Gastroesophageal sphincter (tissue), 4 donors: Measurements from ENCODE around the gene KHSRP. TPM values are rescaled to one million over a fixed set of nuclear protein-coding genes. Genes with fewer than 3 reads are reported as not detected.

Source experiments
- ATAC-seq: fragments of 150-250 bp; one replicate; pipeline ENCODE4 v1.9.1; 2016; ENCODE audit warnings: mild to moderate bottlenecking, moderate library complexity
- H3K27ac ChIP-seq, 4 donors: fragments of 200-600 bp; sonication (generic) in 3 of 4; 1 replicate in 3 of 4; 2 replicates in 1 of 4; pipeline ENCODE4 v1.5.1; 2016 to 2019
- H3K27me3 ChIP-seq: fragments of 200-600 bp; sonication (generic); one replicate; pipeline ENCODE4 v1.5.1; 2019
- H3K36me3 ChIP-seq, 2 donors: fragments of 200-600 bp; sonication (generic); one replicate each; pipeline ENCODE4 v1.5.1; 2019; ENCODE audit warnings: control low read depth in 1 of 2
- H3K4me1 ChIP-seq, 3 donors: fragments of 200-600 bp; sonication (generic); 1 replicate in 2 of 3; 2 replicates in 1 of 3; pipeline ENCODE4 v1.5.1; 2016 to 2019; ENCODE audit warnings: control low read depth in 2 of 3
- H3K4me3 ChIP-seq, 2 donors: fragments of 200-600 bp; sonication (generic); one replicate each; pipeline ENCODE4 v1.5.1; 2019; ENCODE audit warnings: mild to moderate bottlenecking in 1 of 2, moderate library complexity in 1 of 2
- H3K9me3 ChIP-seq, 3 donors: fragments of 200-600 bp; sonication (generic); one replicate each; pipeline ENCODE4 v1.5.1; 2017 to 2019; ENCODE audit warnings: control low read depth in 2 of 3
- EP300 ChIP-seq: sonication (generic); formaldehyde crosslinking; IDR thresholded peaks from one replicate; pipeline ENCODE4 v1.6.1; 2017; ENCODE audit warnings: antibody characterized with exemption, mild to moderate bottlenecking
- POLR2A ChIP-seq, 2 donors: fragments of 450-650 bp; IDR thresholded peaks; one replicate each; pipeline ENCODE4 v1.6.1; 2017; ENCODE audit warnings: antibody characterized with exemption in 2 of 2, mild to moderate bottlenecking in 2 of 2, moderate library complexity in 1 of 2
- POLR2AphosphoS5 ChIP-seq: sonication (generic); formaldehyde crosslinking; IDR thresholded peaks from one replicate; pipeline ENCODE4 v1.6.1; 2017; ENCODE audit warnings: antibody characterized with exemption
- WGBS, 2 donors: methylation state at CpG; one replicate each; pipeline ENCODE4 v1.1.5; 2018; ENCODE audit warnings: low coverage in 1 of 2; 5-methylcytosine and 5-hydroxymethylcytosine counted together
- total RNA-seq, 4 donors: library from RNA; depleted of rRNA; stranded (reverse); fragments of >200 nt; gene quantifications; one replicate each; pipeline ENCODE4 v1.1.0, GENCODE V29; 2016
- TF ChIP-seq, protein P1 (sequence below), 4 experiments: fragments of 200-600 bp in 2 of 4; fragments of 450-650 bp in 2 of 4; sonication (generic) in 1 of 4; IDR thresholded peaks; one replicate each; pipeline ENCODE4 v1.5.1; 2017 to 2019; ENCODE audit warnings: antibody characterized with exemption in 4 of 4, mild to moderate bottlenecking in 2 of 4, moderate library complexity in 2 of 4

The KHSRP gene
- total RNA-seq, 4 donors from 2014 or later = 102 to 218 (median 126) TPM

DNA sequence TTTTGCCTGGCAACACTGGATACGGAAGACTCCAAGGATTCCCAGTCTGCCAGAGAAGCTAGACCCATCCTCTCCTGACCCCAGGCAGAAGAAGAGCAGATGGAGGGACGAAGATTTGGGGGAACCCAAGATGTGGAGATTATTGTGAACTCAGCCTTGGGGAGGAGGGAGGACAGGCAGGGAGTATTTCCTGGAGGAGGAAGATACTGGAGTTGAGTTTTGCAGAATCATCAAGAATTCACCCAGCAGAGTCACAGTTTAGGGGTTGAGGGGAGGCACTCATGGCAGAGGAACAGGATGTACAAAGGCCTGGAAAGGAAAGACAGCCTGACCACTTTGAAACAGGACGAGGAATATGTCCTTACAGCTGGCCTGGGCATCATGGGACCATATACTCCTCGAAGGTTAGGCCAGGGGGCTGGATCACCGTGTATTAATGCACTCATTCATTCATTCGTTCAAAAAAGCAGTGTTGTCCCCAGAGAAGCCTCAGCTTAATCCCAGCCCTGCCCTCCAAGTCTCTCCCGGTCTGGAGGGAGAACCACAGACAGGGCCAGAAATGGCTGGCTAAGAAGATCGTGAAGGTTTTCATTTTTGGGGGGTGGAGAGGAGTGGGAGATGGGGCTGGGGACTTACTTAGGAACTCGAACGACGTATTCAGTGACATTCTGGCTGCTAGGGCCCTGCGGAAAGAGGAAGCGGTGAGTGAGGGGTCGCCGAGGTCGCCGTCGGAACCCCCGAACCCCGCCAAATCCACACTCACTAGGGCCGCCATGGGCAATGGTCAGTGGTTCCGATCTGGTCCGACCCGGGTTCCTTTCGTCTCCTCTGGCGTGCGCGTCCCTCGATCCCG lies 32.2 kb downstream of the KHSRP start:
- 14% methylated on average over 11 of the region's 30 CpGs; no CpG with 5 or more reads in 1 of the 2 donors for WGBS, 2 donors

DNA sequence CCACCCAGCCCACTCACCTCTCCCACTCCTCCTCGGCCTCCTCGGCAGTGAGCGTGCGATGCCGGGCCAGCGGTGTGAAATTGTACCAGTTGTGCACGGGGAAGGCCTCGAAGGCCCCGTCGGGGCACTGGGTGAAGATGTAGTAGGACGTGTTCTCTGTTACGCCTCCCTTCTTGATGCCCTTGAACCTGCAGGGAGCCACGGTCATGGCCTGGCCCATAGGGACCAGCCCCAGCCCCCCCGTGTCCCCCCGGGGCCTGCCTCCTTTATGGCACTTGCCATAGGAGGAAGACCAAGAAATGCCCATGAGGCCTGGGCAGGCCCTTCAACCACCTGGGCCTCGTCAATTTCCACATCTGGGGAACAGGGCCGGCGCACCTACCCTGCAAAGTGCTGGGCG lies 37.2 kb downstream of the KHSRP start:
- Histone ChIP-seq H3K27me3 (no peaks in the 10 kb centered on the region), H3K9me3 (no peaks in the 10 kb centered on the region), H3K4me1 (peaks cover 0 to 9% (median 6%) of the 10 kb centered on the region in 3 donors), H3K36me3 (peaks cover 0 to 92% of the 10 kb centered on the region in 2 donors), H3K4me3 (no peak overlapping the region), H3K27ac (no peak overlapping the region)
- no peak for ATAC-seq
- WGBS, 2 donors = no CpG with 5 or more reads among the region's 19 CpGs
- TF ChIP-seq, protein P1, sequence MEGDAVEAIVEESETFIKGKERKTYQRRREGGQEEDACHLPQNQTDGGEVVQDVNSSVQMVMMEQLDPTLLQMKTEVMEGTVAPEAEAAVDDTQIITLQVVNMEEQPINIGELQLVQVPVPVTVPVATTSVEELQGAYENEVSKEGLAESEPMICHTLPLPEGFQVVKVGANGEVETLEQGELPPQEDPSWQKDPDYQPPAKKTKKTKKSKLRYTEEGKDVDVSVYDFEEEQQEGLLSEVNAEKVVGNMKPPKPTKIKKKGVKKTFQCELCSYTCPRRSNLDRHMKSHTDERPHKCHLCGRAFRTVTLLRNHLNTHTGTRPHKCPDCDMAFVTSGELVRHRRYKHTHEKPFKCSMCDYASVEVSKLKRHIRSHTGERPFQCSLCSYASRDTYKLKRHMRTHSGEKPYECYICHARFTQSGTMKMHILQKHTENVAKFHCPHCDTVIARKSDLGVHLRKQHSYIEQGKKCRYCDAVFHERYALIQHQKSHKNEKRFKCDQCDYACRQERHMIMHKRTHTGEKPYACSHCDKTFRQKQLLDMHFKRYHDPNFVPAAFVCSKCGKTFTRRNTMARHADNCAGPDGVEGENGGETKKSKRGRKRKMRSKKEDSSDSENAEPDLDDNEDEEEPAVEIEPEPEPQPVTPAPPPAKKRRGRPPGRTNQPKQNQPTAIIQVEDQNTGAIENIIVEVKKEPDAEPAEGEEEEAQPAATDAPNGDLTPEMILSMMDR (IDR thresholded peaks at IDR 0.05) = no peak
- TF ChIP-seq EP300 = no peak
- TF ChIP-seq POLR2A (IDR thresholded peaks at IDR 0.05) = no peak
- TF ChIP-seq POLR2AphosphoS5 = no peak

More for the DNA sequence above, 32.2 kb downstream of the KHSRP start:
- Histone ChIP-seq H3K9me3 (no peaks in the 10 kb centered on the region), H3K4me3 (peak overlapping the region; percentile 69 to 72), H3K27me3 (no peaks in the 10 kb centered on the region), H3K4me1 (peaks cover 0 to 19% (median 7%) of the 10 kb centered on the region in 3 donors), H3K27ac (peak overlapping the region; percentile 91 to 98 (median 95)), H3K36me3 (peaks cover 0 to 42% of the 10 kb centered on the region in 2 donors)
- no peak for ATAC-seq
- no peak for TF ChIP-seq EP300
- TF ChIP-seq, protein P1 (IDR thresholded peaks at IDR 0.05) = peak in 1 of 4 experiments; percentile 31

DNA sequence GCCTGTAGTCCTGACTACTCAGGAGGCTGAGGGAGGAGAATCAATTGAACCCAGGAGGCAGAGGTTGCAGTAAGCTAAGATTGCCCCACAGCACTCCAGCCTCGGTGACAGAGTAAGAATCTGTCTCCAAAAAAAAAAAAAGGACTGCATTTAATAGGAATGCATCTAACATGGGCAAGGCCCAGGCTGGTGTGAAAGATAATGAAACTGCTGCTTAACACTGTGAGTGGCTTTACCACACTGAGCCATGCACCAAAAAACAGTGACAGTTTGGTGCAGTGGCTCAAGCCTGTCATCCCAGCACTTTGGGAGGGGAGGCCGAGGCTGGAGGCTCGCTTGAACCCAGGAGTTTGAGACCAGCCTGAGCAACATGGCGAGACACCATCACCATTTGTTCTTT lies 40.2 kb downstream of the KHSRP start:
- Histone ChIP-seq H3K4me1 (no peaks in the 10 kb centered on the region), H3K27ac (no peak overlapping the region), H3K9me3 (peaks cover 0 to 6% (median 0%) of the 10 kb centered on the region in 3 donors), H3K36me3 (peaks cover 0 to 100% of the 10 kb centered on the region in 2 donors), H3K4me3 (no peak overlapping the region), H3K27me3 (no peaks in the 10 kb centered on the region)
- TF ChIP-seq, protein P1 (IDR thresholded peaks at IDR 0.05) = no peak
- TF ChIP-seq EP300 (no peak), POLR2AphosphoS5 (no peak), POLR2A (IDR thresholded peaks at IDR 0.05) (no peak)
- 100% methylated on average over 2 to 3 of the region's 4 CpGs for WGBS, 2 donors
- no peak for ATAC-seq

DNA sequence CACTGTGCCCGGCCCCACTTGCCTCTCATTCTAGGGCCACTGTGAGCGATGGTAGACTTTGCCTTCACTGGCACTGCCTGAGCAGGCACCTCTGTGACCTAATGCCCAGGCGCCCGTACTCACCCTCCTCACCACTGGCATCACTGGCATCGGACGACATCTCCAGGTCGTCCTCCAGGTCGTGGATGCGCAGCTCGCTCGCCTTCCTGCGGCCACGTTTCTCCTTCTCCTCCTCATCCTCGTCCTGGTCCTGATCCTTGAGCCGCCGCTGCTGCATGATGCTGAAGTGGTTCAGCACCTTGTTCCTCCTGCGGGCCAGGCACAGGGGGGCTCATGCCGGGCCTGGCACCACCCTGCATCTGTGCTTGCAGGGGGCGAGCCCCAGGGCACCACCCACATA lies 41.4 kb downstream of the KHSRP start:
- H3K4me3 ChIP-seq = no peak overlapping the region
- H3K9me3 ChIP-seq = peaks cover 0 to 6% (median 0%) of the 10 kb centered on the region in 3 donors
- 83 to 89% methylated on average over 1 to 12 of the region's 19 CpGs for WGBS, 2 donors
- peaks cover 0 to 7% (median 4%) of the 10 kb centered on the region in 3 donors for H3K4me1 ChIP-seq
- no peak for TF ChIP-seq POLR2AphosphoS5
- TF ChIP-seq EP300 = no peak
- no peak for TF ChIP-seq POLR2A (IDR thresholded peaks at IDR 0.05)
- TF ChIP-seq, protein P1 (IDR thresholded peaks at IDR 0.05) = no peak
- H3K27me3 ChIP-seq = no peaks in the 10 kb centered on the region
- no peak for ATAC-seq
- H3K36me3 ChIP-seq = peaks cover 0 to 97% of the 10 kb centered on the region in 2 donors
- no peak overlapping the region for H3K27ac ChIP-seq
